Pericardium fibroblast (primary cell): ENCODE measurements around the gene ABCC1. TPM values are rescaled to one million over a fixed set of nuclear protein-coding genes. Genes with fewer than 3 reads are reported as not detected.

Experiments used
- total RNA-seq: library from RNA; depleted of rRNA; stranded (reverse); fragments of >200 nt; gene quantifications from 2 replicates; pipeline ENCODE4 v1.2.3, GENCODE V29; 2015

Gene ABCC1
- total RNA-seq, result 17.2 and 24.8 TPM in 2 replicates

DNA sequence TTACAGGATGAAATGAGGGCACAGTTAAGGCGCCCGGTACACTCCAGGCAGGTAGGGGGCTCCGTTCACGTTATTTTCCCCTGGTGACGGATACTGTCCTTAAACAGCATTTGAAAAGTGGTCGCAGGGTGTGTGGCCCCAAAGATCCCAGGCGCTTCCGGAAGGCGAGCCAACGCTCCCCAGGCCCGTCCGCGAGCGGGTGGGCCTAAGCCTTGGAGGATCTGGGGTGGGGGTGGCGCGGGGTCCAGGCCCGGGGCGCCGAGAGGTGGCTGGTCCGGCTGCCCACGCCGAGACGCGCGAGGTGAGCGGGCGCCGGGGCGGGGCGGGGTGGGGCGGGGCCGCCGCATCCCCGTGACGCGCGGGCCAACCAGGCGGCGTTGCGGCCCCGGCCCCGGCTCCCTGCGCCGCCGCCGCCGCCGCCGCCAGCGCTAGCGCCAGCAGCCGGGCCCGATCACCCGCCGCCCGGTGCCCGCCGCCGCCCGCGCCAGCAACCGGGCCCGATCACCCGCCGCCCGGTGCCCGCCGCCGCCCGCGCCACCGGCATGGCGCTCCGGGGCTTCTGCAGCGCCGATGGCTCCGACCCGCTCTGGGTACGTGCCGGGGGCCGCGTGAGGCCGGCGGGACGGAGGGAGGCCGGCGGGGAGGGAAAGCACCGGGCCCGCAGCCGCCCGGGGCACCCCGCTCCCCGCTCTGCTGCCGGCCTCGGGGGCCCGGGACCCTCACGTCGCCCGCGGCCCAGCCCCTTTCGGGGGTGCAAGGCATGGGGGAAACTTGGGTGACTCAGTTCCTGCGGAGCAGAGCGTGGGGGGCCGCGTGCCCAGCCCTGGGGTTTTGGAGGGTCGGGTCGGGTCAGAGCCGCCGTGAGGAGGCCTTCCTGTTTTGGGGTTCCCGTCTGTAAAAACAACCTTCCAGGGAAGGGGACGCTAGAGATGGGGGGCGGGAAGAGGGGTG, at the start of gene ABCC1:
ABCC1 (plus strand) TSS at position 407 of the 951 bp plus-strand sequence; CDS start at position 543, 136 bp downstream.

Other genes with a start within 250 kb of the ABCC1 start
- gene MYH11, start 92.6 kb upstream of the ABCC1 start, total RNA-seq, result 0.47 TPM in 1 of 2 replicates, not detected in the other
- 25.8 and 26.3 TPM in 2 replicates for gene CEP20, start 61.0 kb upstream of the ABCC1 start, total RNA-seq